SK-N-SH (cell line): ENCODE measurements around the gene IMPDH1. TPM values are rescaled to one million over a fixed set of nuclear protein-coding genes. Genes with fewer than 3 reads are reported as not detected.
A peak's percentile ranks its signal among the peaks of the same experiment; 100 is the strongest.

Experiments
- CTCF ChIA-PET: fragments of 300-600, 350-600 bp; formaldehyde crosslinking; extraction: SDS; loops from one replicate; lab custom pipeline; 2021; lab: Yijun Ruan, JAX
- POLR2A ChIA-PET: fragments of 350-600 bp; sonication (Branson Sonifier 250); formaldehyde crosslinking; extraction: SDS; loops from one replicate; lab custom pipeline; 2020; ENCODE audit warnings: antibody characterized with exemption, inconsistent platforms; lab: Yijun Ruan, JAX
- DNase-seq: peaks from one replicate; pipeline ENCODE4 v3.0.0; 2012
- H2AFZ ChIP-seq: fragments of 200-600 bp; sonication (generic); 2 replicates; pipeline ENCODE4 v1.8.1; 2016; ENCODE audit warnings: antibody characterized with exemption, mild to moderate bottlenecking, low read depth
- H3F3A ChIP-seq: fragments of 200-600 bp; sonication (generic); replicated peaks from 2 replicates; pipeline ENCODE3; 2016; ENCODE audit warnings: antibody characterized with exemption, mild to moderate bottlenecking; ENCODE audit not compliant: insufficient read depth
- H3K27ac ChIP-seq, 2 experiments: fragments of 200-500 bp in 1 of 2; fragments of 200-600 bp in 1 of 2; sonication (Bioruptor generic) in 1 of 2; sonication (generic), shearing (Covaris generic) in 1 of 2; 2 replicates each; pipeline versions ENCODE4 v1.5.1 to v1.6.1; 2014 to 2016; ENCODE audit warnings: low read depth in 2 of 2, inconsistent platforms in 1 of 2, low read length in 1 of 2, mild to moderate bottlenecking in 1 of 2, mixed read lengths in 1 of 2
- H3K27me3 ChIP-seq: fragments of 200-600 bp; sonication (generic), shearing (Covaris generic); 2 replicates; pipeline ENCODE4 v1.6.1; 2016; ENCODE audit warnings: mixed run types; ENCODE audit not compliant: insufficient read depth
- H3K36me3 ChIP-seq, 2 experiments: fragments of 200-500 bp in 1 of 2; fragments of 200-600 bp in 1 of 2; sonication (Bioruptor generic) in 1 of 2; sonication (generic) in 1 of 2; replicated peaks in 1 of 2; 2 replicates each; pipeline versions ENCODE3 to v1.5.1; 2014 to 2016; ENCODE audit warnings: low read length in 1 of 2, mild to moderate bottlenecking in 1 of 2; ENCODE audit not compliant: insufficient read depth in 2 of 2, control insufficient read depth in 1 of 2
- H3K4me1 ChIP-seq, 2 experiments: fragments of 200-500 bp in 1 of 2; fragments of 200-600 bp in 1 of 2; sonication (Bioruptor generic) in 1 of 2; sonication (generic), shearing (Covaris generic) in 1 of 2; 2 replicates each; pipeline versions ENCODE4 v1.5.1 to v1.6.1; 2014 to 2016; ENCODE audit warnings: low read depth in 1 of 2, low read length in 1 of 2, mixed run types in 1 of 2; ENCODE audit not compliant: insufficient read depth in 2 of 2, control insufficient read depth in 1 of 2
- H3K4me2 ChIP-seq: fragments of 200-600 bp; sonication (generic), shearing (Covaris generic); 2 replicates; pipeline ENCODE4 v1.6.1; 2017; ENCODE audit warnings: mixed run types
- H3K4me3 ChIP-seq, 2 experiments: fragments of 200-500 bp in 1 of 2; fragments of 200-600 bp in 1 of 2; sonication (Bioruptor generic) in 1 of 2; sonication (generic), shearing (Covaris generic) in 1 of 2; 2 replicates each; pipeline versions ENCODE4 v1.5.1 to v1.8.1; 2014 to 2016; ENCODE audit warnings: low read depth in 2 of 2, inconsistent platforms in 1 of 2, low read length in 1 of 2, mild to moderate bottlenecking in 1 of 2, mixed read lengths in 1 of 2, moderate library complexity in 1 of 2
- H3K79me2 ChIP-seq: fragments of 200-600 bp; sonication (generic); 2 replicates; pipeline ENCODE4 v1.8.1; 2017; ENCODE audit warnings: mild to moderate bottlenecking; ENCODE audit not compliant: insufficient read depth
- H3K9ac ChIP-seq: fragments of 200-600 bp; sonication (generic); 2 replicates; pipeline ENCODE4 v1.6.1; 2017; ENCODE audit warnings: mixed run types
- H3K9me2 ChIP-seq: fragments of 200-600 bp; sonication (generic); 2 replicates; pipeline ENCODE4 v1.6.1; 2017; ENCODE audit warnings: mixed run types
- H3K9me3 ChIP-seq: fragments of 200-600 bp; sonication (generic); 2 replicates; pipeline ENCODE4 v1.6.1; 2017; ENCODE audit warnings: mixed run types, mild to moderate bottlenecking, moderate library complexity
- H4K20me1 ChIP-seq: fragments of 200-600 bp; sonication (generic); 2 replicates; pipeline ENCODE4 v1.6.1; 2017; ENCODE audit warnings: mild to moderate bottlenecking, mixed run types; ENCODE audit not compliant: insufficient read depth
- CHD2 ChIP-seq: fragments of 150-350 bp; IDR thresholded peaks from 2 replicates; pipeline ENCODE4 v1.6.1; 2018; ENCODE audit warnings: low read length; ENCODE audit not compliant: partially characterized antibody
- CTCF ChIP-seq: fragments of 200-600 bp; sonication (generic); IDR thresholded peaks from 2 replicates; pipeline ENCODE4 v1.6.1; 2017; ENCODE audit warnings: antibody characterized with exemption, mild to moderate bottlenecking, moderate library complexity
- EZH2phosphoT487 ChIP-seq: fragments of 200-600 bp; sonication (generic); IDR thresholded peaks from 2 replicates; pipeline ENCODE4 v1.6.1; 2017; ENCODE audit warnings: low read depth, mixed run types, mild to moderate bottlenecking, antibody characterized with exemption, moderate library complexity, borderline replicate concordance
- NFIC ChIP-seq: IDR thresholded peaks from 2 replicates; pipeline ENCODE4 v1.4.0; 2012; ENCODE audit warnings: borderline replicate concordance
- RFX5 ChIP-seq: IDR thresholded peaks from 2 replicates; pipeline ENCODE4 v1.6.1; 2012; ENCODE audit warnings: mild to moderate bottlenecking, improper control_type of control experiment, low read length
- SIN3A ChIP-seq: IDR thresholded peaks from 2 replicates; pipeline ENCODE4 v1.6.1; 2012; ENCODE audit warnings: low read depth, mild to moderate bottlenecking, low read length, moderate library complexity, borderline replicate concordance
- SMC3 ChIP-seq: IDR thresholded peaks from 2 replicates; pipeline ENCODE4 v1.6.1; 2012; ENCODE audit warnings: low read depth, low read length, improper control_type of control experiment
- TAF1 ChIP-seq: IDR thresholded peaks from 2 replicates; pipeline ENCODE4 v1.6.1; 2012; ENCODE audit warnings: low read depth, mild to moderate bottlenecking, low read length, moderate library complexity, borderline replicate concordance
- USF1 ChIP-seq: IDR thresholded peaks from 2 replicates; pipeline ENCODE4 v1.4.0; 2012; ENCODE audit warnings: low read depth, borderline replicate concordance
- ZBTB33 ChIP-seq: IDR thresholded peaks from 2 replicates; pipeline ENCODE4 v1.4.0; 2012; ENCODE audit warnings: low read depth, borderline replicate concordance
- WGBS: methylation state at CpG from one replicate; pipeline ENCODE4 v1.1.6; 2017; ENCODE audit warnings: low lambda C conversion rate; 5-methylcytosine and 5-hydroxymethylcytosine counted together
- polyA plus RNA-seq, 3 experiments: library from polyadenylated mRNA; depleted of rRNA; stranded (reverse); fragments of >200 nt; gene quantifications; 2 replicates each; pipeline ENCODE4 v1.2.3, GENCODE V29; 2012

The IMPDH1 gene
- polyA plus RNA-seq, 1 of the 3 experiments (the other 2 are of a cell fraction): 80.4 TPM

GRCh38 chr7:128376077-128376476, 33.7 kb downstream of the IMPDH1 start:
- CTCF ChIA-PET: interaction anchor here (1.1 to 50.3 kb wide), 5 partner anchors 13 to 85 kb away, joined by 3 to 1901 read pairs (median 493); partner anchors contain the start of genes IMPDH1, PRRT4 and RBM28
- H3K79me2 ChIP-seq: no peaks in the 10 kb centered on the region
- DNase-seq: no peak
- no peak overlapping the region for H3K4me2 ChIP-seq
- H3K4me1 ChIP-seq: peaks cover 0 to 15% of the 10 kb centered on the region in 2 experiments; a peak in 1 of 4 replicates
- no peaks in the 10 kb centered on the region for H4K20me1 ChIP-seq
- peaks cover 3% of the 10 kb centered on the region for H3F3A ChIP-seq
- no peak overlapping the region for H3K27ac ChIP-seq
- H3K9me2 ChIP-seq: no peaks in the 10 kb centered on the region
- no peak for TF ChIP-seq CTCF
- no peak for TF ChIP-seq EZH2phosphoT487
- TF ChIP-seq SMC3: no peak
- TF ChIP-seq RFX5: no peak
- no peak for TF ChIP-seq ZBTB33
- no peak for TF ChIP-seq USF1
- no peak for TF ChIP-seq SIN3A
- TF ChIP-seq TAF1: no peak
- no peaks in the 10 kb centered on the region for H3K9me3 ChIP-seq
- peaks cover 13% of the 10 kb centered on the region; the same call in 1 of the 2 replicates for H3K27me3 ChIP-seq
- 83% methylated on average over 3 of the region's 3 CpGs for WGBS
- POLR2A ChIA-PET: interaction anchor here (0.7 kb wide), 1 partner anchor 15 kb away, joined by 5 read pairs; no protein-coding TSS in a partner anchor
- H3K4me3 ChIP-seq: no peak overlapping the region
- H3K9ac ChIP-seq: no peak overlapping the region
- no peak overlapping the region for H2AFZ ChIP-seq
- H3K36me3 ChIP-seq: no peaks in the 10 kb centered on the region

GRCh38 chr7:128374041-128374440, 35.7 kb downstream of the IMPDH1 start:
- H3K4me1 ChIP-seq: peaks cover 0 to 6% of the 10 kb centered on the region in 2 experiments; a peak in 1 of 4 replicates
- no peak overlapping the region for H2AFZ ChIP-seq
- peaks cover 13% of the 10 kb centered on the region; the same call in 1 of the 2 replicates for H3K27me3 ChIP-seq
- peaks cover 3% of the 10 kb centered on the region for H3F3A ChIP-seq
- DNase-seq: peak; percentile 0
- no peak overlapping the region for H3K4me3 ChIP-seq
- no peaks in the 10 kb centered on the region for H3K9me2 ChIP-seq
- H3K79me2 ChIP-seq: no peaks in the 10 kb centered on the region
- no peaks in the 10 kb centered on the region for H3K36me3 ChIP-seq
- TF ChIP-seq CHD2 (no peak), RFX5 (no peak), NFIC (no peak)
- TF ChIP-seq, all 33 proteins: peak for 0
- Histone ChIP-seq H3K4me2 (no peak overlapping the region), H3K27ac (no peak overlapping the region), H4K20me1 (no peaks in the 10 kb centered on the region), H3K9me3 (no peaks in the 10 kb centered on the region), H3K9ac (no peak overlapping the region)
- 23% methylated on average over 1 of the region's 1 CpG for WGBS
- CTCF ChIA-PET: interaction anchor here (1.3 to 50.3 kb wide), 8 partner anchors 7 to 86 kb away, joined by 3 to 1901 read pairs (median 16); partner anchors contain the start of genes IMPDH1 and RBM28
- POLR2A ChIA-PET: no interaction called here
